Neural progenitor cell (in vitro differentiated cells): ENCODE results near the gene DPY30. TPM values are rescaled to one million over a fixed set of nuclear protein-coding genes. Genes with fewer than 3 reads are reported as not detected.

Experiments used
- DNase-seq: peaks from one replicate; pipeline ENCODE4 v3.0.0-alpha.2; 2016; ENCODE audit warnings: low spot score
- H2AFZ ChIP-seq: fragments of 200-600 bp; sonication (generic); replicated peaks from 2 replicates; pipeline ENCODE4 v1.6.1; 2016; ENCODE audit warnings: antibody characterized with exemption
- H3F3A ChIP-seq: fragments of 200-600 bp; sonication (generic); 2 replicates; pipeline ENCODE4 v1.6.1; 2016; ENCODE audit warnings: antibody characterized with exemption, low read depth
- H3K27ac ChIP-seq: fragments of 200-600 bp; sonication (generic); 2 replicates; pipeline ENCODE4 v1.5.1; 2016; ENCODE audit warnings: mild to moderate bottlenecking
- H3K27me3 ChIP-seq: fragments of 200-600 bp; sonication (generic); 2 replicates; pipeline ENCODE4 v1.6.1; 2016; ENCODE audit warnings: mild to moderate bottlenecking, moderate library complexity
- H3K36me3 ChIP-seq: fragments of 200-600 bp; sonication (generic); 2 replicates; pipeline ENCODE4 v1.5.1; 2016
- H3K4me1 ChIP-seq: fragments of 200-600 bp; sonication (generic); 2 replicates; pipeline ENCODE4 v1.6.1; 2016; ENCODE audit warnings: mixed run types
- H3K4me2 ChIP-seq: fragments of 200-600 bp; sonication (generic); 2 replicates; pipeline ENCODE4 v1.6.1; 2016
- H3K4me3 ChIP-seq: fragments of 200-600 bp; sonication (generic); 2 replicates; pipeline ENCODE4 v1.5.1; 2016
- H3K79me2 ChIP-seq: fragments of 200-600 bp; sonication (generic); 2 replicates; pipeline ENCODE4 v1.6.1; 2016; ENCODE audit warnings: low read depth
- H3K9ac ChIP-seq: fragments of 200-600 bp; sonication (generic); 2 replicates; pipeline ENCODE4 v1.6.1; 2016
- H3K9me3 ChIP-seq: fragments of 200-600 bp; sonication (generic); 2 replicates; pipeline ENCODE4 v1.5.1; 2016; ENCODE audit warnings: low read depth
- H4K20me1 ChIP-seq: fragments of 200-600 bp; sonication (generic); 2 replicates; pipeline ENCODE4 v1.6.1; 2016; ENCODE audit warnings: low read depth
- H3K27ac Mint-ChIP-seq: 3 replicates; pipeline ENCODE4 v1.8.0; 2021; ENCODE audit warnings: mixed read lengths
- H3K27me3 Mint-ChIP-seq: 2 replicates; pipeline ENCODE4 v1.8.0; 2022; ENCODE audit warnings: low read depth, mild to moderate bottlenecking, inconsistent platforms, moderate library complexity, mixed read lengths; ENCODE audit not compliant: insufficient read depth
- H3K36me3 Mint-ChIP-seq: 3 replicates; pipeline ENCODE4 v1.8.0; 2021; ENCODE audit warnings: mixed read lengths
- H3K4me1 Mint-ChIP-seq: 3 replicates; pipeline ENCODE4 v1.8.0; 2021; ENCODE audit warnings: mixed read lengths
- H3K4me3 Mint-ChIP-seq: 3 replicates; pipeline ENCODE4 v1.8.0; 2021; ENCODE audit warnings: mild to moderate bottlenecking, moderate library complexity, mixed read lengths
- H3K9me3 Mint-ChIP-seq: 3 replicates; pipeline ENCODE4 v1.8.0; 2020; ENCODE audit warnings: mixed read lengths
- EZH2 ChIP-seq: fragments of 200-600 bp; sonication (generic); IDR thresholded peaks from 2 replicates; pipeline ENCODE4 v1.6.1; 2017; ENCODE audit warnings: antibody characterized with exemption, mild to moderate bottlenecking, moderate library complexity
- EZH2phosphoT487 ChIP-seq: fragments of 200-600 bp; sonication (generic); IDR thresholded peaks from 2 replicates; pipeline ENCODE4 v1.6.1; 2017; ENCODE audit warnings: antibody characterized with exemption
- total RNA-seq: library from RNA; depleted of rRNA; stranded (reverse); fragments of >200 nt; gene quantifications from 2 replicates; pipeline ENCODE4 v1.2.3, GENCODE V29; 2015; ENCODE audit warnings: low replicate concordance
- TF ChIP-seq, protein P1 (sequence below): fragments of 200-600 bp; sonication (generic); IDR thresholded peaks from 2 replicates; pipeline ENCODE4 v1.5.1; 2017; ENCODE audit warnings: antibody characterized with exemption, mild to moderate bottlenecking

DPY30 gene
- total RNA-seq, 1 donor from 2014 or later: 199 TPM

DNA sequence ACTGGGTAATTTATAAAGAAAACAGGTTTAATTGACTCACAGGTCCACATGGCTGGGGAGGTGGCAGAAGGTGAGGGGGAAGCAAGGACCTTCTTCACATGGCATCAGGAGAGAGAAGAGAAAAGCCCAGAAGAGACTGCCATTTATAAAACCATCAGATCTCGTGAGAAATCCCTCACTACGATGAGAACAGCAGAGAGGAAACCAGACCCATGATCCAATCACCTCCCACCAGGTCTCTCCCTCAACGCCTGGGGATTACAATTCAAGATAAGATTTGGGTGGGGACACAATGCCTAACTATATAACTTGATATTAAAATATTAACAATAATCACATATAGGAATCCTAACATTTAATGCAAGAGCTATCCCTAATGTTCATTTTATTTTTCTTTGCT is 60.6 kb downstream of the DPY30 start:
- no peak overlapping the region for H2AFZ ChIP-seq
- H3K27ac Mint-ChIP-seq: no peak overlapping the region
- H3K9ac ChIP-seq: no peak overlapping the region
- H3K36me3 ChIP-seq: no peaks in the 10 kb centered on the region
- no peak overlapping the region for H3K4me3 Mint-ChIP-seq
- H3K9me3 Mint-ChIP-seq: peaks cover 2% of the 10 kb centered on the region
- H3K4me1 Mint-ChIP-seq: peaks cover 4% of the 10 kb centered on the region
- H3K36me3 Mint-ChIP-seq: peaks cover 12% of the 10 kb centered on the region
- H3K4me2 ChIP-seq: no peak overlapping the region
- peaks cover 10% of the 10 kb centered on the region for H4K20me1 ChIP-seq
- DNase-seq: no peak
- H3K27ac ChIP-seq: no peak overlapping the region
- H3K9me3 ChIP-seq: no peaks in the 10 kb centered on the region
- H3K4me3 ChIP-seq: no peak overlapping the region
- H3K27me3 ChIP-seq: no peaks in the 10 kb centered on the region
- TF ChIP-seq EZH2phosphoT487: no peak
- TF ChIP-seq, protein P1, sequence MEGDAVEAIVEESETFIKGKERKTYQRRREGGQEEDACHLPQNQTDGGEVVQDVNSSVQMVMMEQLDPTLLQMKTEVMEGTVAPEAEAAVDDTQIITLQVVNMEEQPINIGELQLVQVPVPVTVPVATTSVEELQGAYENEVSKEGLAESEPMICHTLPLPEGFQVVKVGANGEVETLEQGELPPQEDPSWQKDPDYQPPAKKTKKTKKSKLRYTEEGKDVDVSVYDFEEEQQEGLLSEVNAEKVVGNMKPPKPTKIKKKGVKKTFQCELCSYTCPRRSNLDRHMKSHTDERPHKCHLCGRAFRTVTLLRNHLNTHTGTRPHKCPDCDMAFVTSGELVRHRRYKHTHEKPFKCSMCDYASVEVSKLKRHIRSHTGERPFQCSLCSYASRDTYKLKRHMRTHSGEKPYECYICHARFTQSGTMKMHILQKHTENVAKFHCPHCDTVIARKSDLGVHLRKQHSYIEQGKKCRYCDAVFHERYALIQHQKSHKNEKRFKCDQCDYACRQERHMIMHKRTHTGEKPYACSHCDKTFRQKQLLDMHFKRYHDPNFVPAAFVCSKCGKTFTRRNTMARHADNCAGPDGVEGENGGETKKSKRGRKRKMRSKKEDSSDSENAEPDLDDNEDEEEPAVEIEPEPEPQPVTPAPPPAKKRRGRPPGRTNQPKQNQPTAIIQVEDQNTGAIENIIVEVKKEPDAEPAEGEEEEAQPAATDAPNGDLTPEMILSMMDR: no peak
- TF ChIP-seq EZH2: no peak
- peaks cover 3% of the 10 kb centered on the region for H3K4me1 ChIP-seq
- H3K27me3 Mint-ChIP-seq: peaks cover 3% of the 10 kb centered on the region
- peaks cover 100% of the 10 kb centered on the region for H3K79me2 ChIP-seq
- H3F3A ChIP-seq: no peaks in the 10 kb centered on the region

DNA sequence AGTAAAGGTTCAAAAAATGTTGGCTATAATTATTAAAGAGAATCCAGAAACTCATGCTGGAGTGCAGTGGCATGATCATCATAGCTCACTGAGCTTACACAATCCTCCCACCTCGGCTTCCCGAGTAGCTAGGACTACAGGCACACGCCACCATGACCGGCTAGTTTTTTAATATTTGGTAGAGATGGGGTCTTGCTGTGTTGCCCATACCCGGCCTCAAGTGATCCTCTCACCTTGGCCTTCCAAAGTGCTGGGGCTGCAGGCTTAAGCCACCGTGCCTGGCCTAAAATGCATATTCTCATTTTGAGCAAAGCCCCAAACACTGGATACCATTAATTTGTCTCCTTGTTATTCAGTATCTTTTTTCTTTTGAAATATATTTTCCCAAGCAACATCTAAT is 61.2 kb downstream of the DPY30 start:
- Histone ChIP-seq H3K9me3 (no peaks in the 10 kb centered on the region), H4K20me1 (peaks cover 10% of the 10 kb centered on the region), H3K27ac (no peak overlapping the region), H3K4me2 (no peak overlapping the region), H3K36me3 (no peaks in the 10 kb centered on the region), H3F3A (no peaks in the 10 kb centered on the region), H3K79me2 (peaks cover 100% of the 10 kb centered on the region), H3K27me3 (no peaks in the 10 kb centered on the region), H3K4me3 (no peak overlapping the region), H3K4me1 (peaks cover 3% of the 10 kb centered on the region), H3K9ac (no peak overlapping the region), H2AFZ (no peak overlapping the region)
- no peak overlapping the region for H3K4me3 Mint-ChIP-seq
- H3K9me3 Mint-ChIP-seq: peaks cover 2% of the 10 kb centered on the region
- peaks cover 3% of the 10 kb centered on the region for H3K27me3 Mint-ChIP-seq
- H3K36me3 Mint-ChIP-seq: peaks cover 7% of the 10 kb centered on the region
- peaks cover 4% of the 10 kb centered on the region for H3K4me1 Mint-ChIP-seq
- no peak for DNase-seq
- H3K27ac Mint-ChIP-seq: no peak overlapping the region
- TF ChIP-seq, protein P1: no peak
- TF ChIP-seq EZH2phosphoT487: no peak
- TF ChIP-seq EZH2: no peak

Other genes starting within 250 kb of the DPY30 start
- gene MEMO1, start 28.8 kb downstream of the DPY30 start, total RNA-seq: 25.8 and 47.4 TPM in 2 replicates
- gene SPAST, start 23.8 kb upstream of the DPY30 start, total RNA-seq: 28.5 and 43.6 TPM in 2 replicates
- 32.3 and 42.7 TPM in 2 replicates for gene SLC30A6, start 126.1 kb upstream of the DPY30 start, total RNA-seq
- not detected in 2 replicates for gene NLRC4, start 225.1 kb upstream of the DPY30 start, total RNA-seq
- gene YIPF4, start 238.1 kb upstream of the DPY30 start, total RNA-seq: 21.5 and 29.0 TPM in 2 replicates